Ovary (tissue), 3 donors: ENCODE data around the gene OSBPL5.

Experiments used
- CTCF ChIP-seq, 3 donors: fragments of 450-650 bp in 2 of 3; fragments of 200-600 bp in 1 of 3; IDR thresholded peaks; one replicate each; pipeline versions ENCODE4 v1.5.1 to v1.8.0; 2016 to 2022; ENCODE audit warnings: antibody characterized with exemption in 3 of 3, mild to moderate bottlenecking in 1 of 3
- EP300 ChIP-seq: sonication (generic); formaldehyde crosslinking; IDR thresholded peaks from one replicate; pipeline ENCODE4 v1.6.1; 2017; ENCODE audit warnings: antibody characterized with exemption
- donor health status: DM: no; HTN: no; CAD: no.

- TF ChIP-seq EP300 (no peak), CTCF (IDR thresholded peaks at IDR 0.05) (no peak)
Measured at GRCh38 chr11:3111466-3111865, 53.6 kb downstream of the OSBPL5 start.
